Vagina (tissue), 2 donors: ENCODE measurements around the gene CTNNA3. TPM values are rescaled to one million over a fixed set of nuclear protein-coding genes. Genes with fewer than 3 reads are reported as not detected.

Experiments used
- DNase-seq, 2 donors: peaks; one replicate each; pipeline ENCODE4 v3.0.0-alpha.2; 2017; ENCODE audit errors: extremely low spot score in 2 of 2
- H3K27ac ChIP-seq: fragments of 200-600 bp; sonication (generic); one replicate; pipeline ENCODE4 v1.5.1; 2019
- H3K27me3 ChIP-seq: fragments of 200-600 bp; sonication (generic); one replicate; pipeline ENCODE4 v1.5.1; 2019
- H3K36me3 ChIP-seq, 2 donors: fragments of 200-600 bp; sonication (generic); one replicate each; pipeline ENCODE4 v1.5.1; 2017 to 2019
- H3K4me1 ChIP-seq: fragments of 200-600 bp; sonication (generic); one replicate; pipeline ENCODE4 v1.5.1; 2019
- H3K4me3 ChIP-seq, 2 donors: fragments of 200-600 bp; sonication (generic); 1 replicate in 1 of 2; 2 replicates in 1 of 2; pipeline ENCODE4 v1.5.1; 2016 to 2019
- H3K9me3 ChIP-seq: fragments of 200-600 bp; sonication (generic); one replicate; pipeline ENCODE4 v1.5.1; 2019
- POLR2A ChIP-seq, 2 donors: fragments of 450-650 bp; IDR thresholded peaks; one replicate each; pipeline ENCODE4 v1.6.1; 2017; ENCODE audit warnings: antibody characterized with exemption in 2 of 2, mild to moderate bottlenecking in 2 of 2, moderate library complexity in 2 of 2
- POLR2AphosphoS5 ChIP-seq, 2 donors: sonication (generic); formaldehyde crosslinking; IDR thresholded peaks; one replicate each; pipeline ENCODE4 v1.9.0; 2017; ENCODE audit warnings: antibody characterized with exemption in 2 of 2, mild to moderate bottlenecking in 2 of 2, low read depth in 1 of 2; ENCODE audit not compliant: insufficient read depth in 1 of 2
- intact Hi-C: fragments of 100-400 bp; cut with DNase I; formaldehyde crosslinking; loops from one replicate; pipeline ENCODE4 v1.15.1; 2023
- total RNA-seq: library from RNA; depleted of rRNA; stranded (reverse); fragments of >200 nt; gene quantifications from one replicate; pipeline ENCODE4 v1.2.3, GENCODE V29; 2016
- TF ChIP-seq, protein P1 (sequence below), 3 experiments: fragments of 450-650 bp in 2 of 3; fragments of 200-600 bp in 1 of 3; sonication (generic) in 1 of 3; IDR thresholded peaks; one replicate each; pipeline ENCODE4 v1.5.1; 2017 to 2019; ENCODE audit warnings: antibody characterized with exemption in 3 of 3, mild to moderate bottlenecking in 2 of 3, moderate library complexity in 2 of 3

CTNNA3 gene
- total RNA-seq, 1 donor from 2014 or later: 0.98 TPM

DNA sequence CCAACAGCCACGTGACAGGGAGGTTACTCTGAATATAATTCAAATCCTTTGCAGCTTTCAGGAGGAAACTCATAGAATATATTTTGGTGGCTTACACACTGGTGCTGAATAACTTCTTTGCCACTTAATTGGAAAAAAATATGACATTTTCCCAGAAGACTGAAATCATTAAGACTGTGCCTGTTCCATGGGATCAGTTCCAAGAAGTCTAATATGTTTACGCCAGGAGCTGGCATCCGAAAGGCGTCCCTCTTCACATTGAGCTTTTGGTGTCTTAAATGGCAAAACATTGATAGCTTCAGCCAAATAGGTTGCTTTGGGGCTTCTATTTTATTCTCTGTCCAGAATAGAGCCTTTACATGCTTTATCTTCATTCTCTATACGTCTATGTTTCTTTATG, 1687.8 kb downstream of the CTNNA3 start:
- no peaks in the 10 kb centered on the region for H3K27me3 ChIP-seq
- no peaks in the 10 kb centered on the region for H3K9me3 ChIP-seq
- no peak for DNase-seq
- no peak for TF ChIP-seq POLR2A (IDR thresholded peaks at IDR 0.05)
- TF ChIP-seq, protein P1, sequence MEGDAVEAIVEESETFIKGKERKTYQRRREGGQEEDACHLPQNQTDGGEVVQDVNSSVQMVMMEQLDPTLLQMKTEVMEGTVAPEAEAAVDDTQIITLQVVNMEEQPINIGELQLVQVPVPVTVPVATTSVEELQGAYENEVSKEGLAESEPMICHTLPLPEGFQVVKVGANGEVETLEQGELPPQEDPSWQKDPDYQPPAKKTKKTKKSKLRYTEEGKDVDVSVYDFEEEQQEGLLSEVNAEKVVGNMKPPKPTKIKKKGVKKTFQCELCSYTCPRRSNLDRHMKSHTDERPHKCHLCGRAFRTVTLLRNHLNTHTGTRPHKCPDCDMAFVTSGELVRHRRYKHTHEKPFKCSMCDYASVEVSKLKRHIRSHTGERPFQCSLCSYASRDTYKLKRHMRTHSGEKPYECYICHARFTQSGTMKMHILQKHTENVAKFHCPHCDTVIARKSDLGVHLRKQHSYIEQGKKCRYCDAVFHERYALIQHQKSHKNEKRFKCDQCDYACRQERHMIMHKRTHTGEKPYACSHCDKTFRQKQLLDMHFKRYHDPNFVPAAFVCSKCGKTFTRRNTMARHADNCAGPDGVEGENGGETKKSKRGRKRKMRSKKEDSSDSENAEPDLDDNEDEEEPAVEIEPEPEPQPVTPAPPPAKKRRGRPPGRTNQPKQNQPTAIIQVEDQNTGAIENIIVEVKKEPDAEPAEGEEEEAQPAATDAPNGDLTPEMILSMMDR (IDR thresholded peaks at IDR 0.05): no peak
- TF ChIP-seq POLR2AphosphoS5 (IDR thresholded peaks at IDR 0.05; ENCODE audit: insufficient read depth in 1 of 2, low read depth in 1 of 2): no peak
- H3K4me3 ChIP-seq: no peak overlapping the region
- no peaks in the 10 kb centered on the region for H3K4me1 ChIP-seq
- H3K36me3 ChIP-seq: no peaks in the 10 kb centered on the region
- intact Hi-C loops: no loop called here
- H3K27ac ChIP-seq: no peak overlapping the region

DNA sequence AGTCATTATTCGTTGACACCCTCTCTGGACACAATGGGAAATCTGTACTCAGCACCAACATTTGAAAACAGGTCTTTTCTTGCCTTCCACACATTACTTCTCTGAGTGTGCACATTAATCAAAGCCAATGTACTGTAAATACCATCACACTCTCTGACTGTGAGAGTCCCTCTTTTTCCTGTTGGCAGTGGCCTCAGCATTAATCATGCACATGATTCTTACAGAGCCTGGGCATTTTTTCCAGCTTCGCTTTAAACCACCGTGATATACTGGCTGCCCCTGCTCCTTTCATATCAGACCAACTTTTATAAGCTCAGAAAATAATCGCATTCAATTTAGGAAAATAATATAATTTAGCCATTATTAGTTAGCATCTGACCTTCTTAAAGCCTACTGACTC, 1689.6 kb downstream of the CTNNA3 start:
- TF ChIP-seq POLR2A (IDR thresholded peaks at IDR 0.05) (no peak), POLR2AphosphoS5 (IDR thresholded peaks at IDR 0.05; ENCODE audit: insufficient read depth in 1 of 2, low read depth in 1 of 2) (no peak)
- TF ChIP-seq, protein P1 (IDR thresholded peaks at IDR 0.05): no peak
- no peak for DNase-seq
- H3K4me1 ChIP-seq: no peaks in the 10 kb centered on the region
- intact Hi-C loops: no loop called here
- no peak overlapping the region for H3K4me3 ChIP-seq
- no peak overlapping the region for H3K27ac ChIP-seq
- H3K27me3 ChIP-seq: no peaks in the 10 kb centered on the region
- no peaks in the 10 kb centered on the region for H3K9me3 ChIP-seq
- no peaks in the 10 kb centered on the region for H3K36me3 ChIP-seq

DNA sequence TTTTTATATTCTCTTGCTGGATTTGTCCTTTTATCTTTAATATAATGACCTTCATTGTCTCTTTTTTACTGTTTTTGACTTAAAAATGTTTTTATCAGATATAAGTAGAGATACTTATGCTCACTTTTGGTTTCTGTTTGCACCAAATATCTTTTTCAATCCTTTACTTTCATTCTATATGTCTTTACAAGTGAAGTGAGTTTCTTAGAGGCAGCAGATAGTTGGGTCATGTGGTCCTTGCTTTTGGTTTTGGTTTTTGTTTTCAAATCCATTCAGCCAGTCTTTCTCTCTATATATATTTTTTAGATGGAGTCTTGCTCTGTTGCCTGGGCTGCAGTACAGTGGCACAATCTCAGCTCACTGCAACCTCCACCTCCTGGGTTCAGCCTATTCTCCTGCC, 1702.5 kb downstream of the CTNNA3 start:
- no peak for TF ChIP-seq POLR2AphosphoS5 (IDR thresholded peaks at IDR 0.05; ENCODE audit: insufficient read depth in 1 of 2, low read depth in 1 of 2)
- TF ChIP-seq, protein P1 (IDR thresholded peaks at IDR 0.05): no peak
- no peak for TF ChIP-seq POLR2A (IDR thresholded peaks at IDR 0.05)
- Histone ChIP-seq H3K27me3 (no peaks in the 10 kb centered on the region), H3K9me3 (no peaks in the 10 kb centered on the region), H3K4me3 (no peak overlapping the region), H3K36me3 (no peaks in the 10 kb centered on the region), H3K4me1 (no peaks in the 10 kb centered on the region), H3K27ac (no peak overlapping the region)
- intact Hi-C loops: no loop called here
- no peak for DNase-seq

DNA sequence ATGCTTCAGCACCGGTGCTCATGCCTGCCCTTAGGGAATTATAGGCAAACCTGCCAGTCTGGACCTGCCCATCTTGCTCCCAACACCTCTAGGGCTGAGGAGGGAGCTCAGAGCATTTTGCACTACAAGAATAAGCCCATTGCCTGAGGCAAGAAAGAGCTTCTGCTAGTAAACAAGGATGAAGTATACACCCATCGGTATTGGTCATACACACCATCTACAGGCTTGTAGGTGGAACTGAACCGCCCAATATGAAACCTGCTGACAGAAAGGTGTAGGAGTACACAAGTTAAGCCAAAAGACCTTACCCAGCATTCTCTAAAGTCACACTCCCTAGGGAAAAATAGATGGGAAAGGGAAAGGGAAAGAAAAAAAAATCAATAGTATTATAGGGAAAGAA, 1727.1 kb downstream of the CTNNA3 start:
- no peak for TF ChIP-seq POLR2A (IDR thresholded peaks at IDR 0.05)
- TF ChIP-seq POLR2AphosphoS5 (IDR thresholded peaks at IDR 0.05; ENCODE audit: insufficient read depth in 1 of 2, low read depth in 1 of 2): no peak
- TF ChIP-seq, protein P1 (IDR thresholded peaks at IDR 0.05): no peak

DNA sequence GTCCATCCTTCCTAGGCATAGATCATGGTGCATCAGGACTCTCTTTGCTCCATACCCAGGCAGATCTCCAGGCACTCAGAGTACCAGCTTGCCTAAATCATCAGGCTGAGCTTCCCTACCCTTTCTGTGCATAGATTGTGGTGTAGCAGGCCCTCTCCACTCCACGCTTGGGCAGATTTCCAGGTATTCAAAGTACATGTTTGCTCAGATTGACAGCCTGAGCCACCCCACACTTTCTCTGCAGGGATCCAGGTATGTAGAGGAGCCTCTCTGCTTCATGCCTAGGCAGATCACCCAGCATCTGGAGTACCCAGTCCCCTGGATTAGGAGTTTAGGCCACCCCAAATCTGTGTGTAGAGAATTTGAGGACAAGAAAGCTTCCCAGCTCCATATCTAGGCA, 1727.6 kb downstream of the CTNNA3 start:
- H3K4me3 ChIP-seq: no peak overlapping the region

More for the DNA sequence above, 1727.1 kb downstream of the CTNNA3 start:
- no peak overlapping the region for H3K27ac ChIP-seq
- H3K36me3 ChIP-seq: no peaks in the 10 kb centered on the region
- intact Hi-C loops: no loop called here
- DNase-seq: no peak
- H3K4me1 ChIP-seq: no peaks in the 10 kb centered on the region
- H3K9me3 ChIP-seq: no peaks in the 10 kb centered on the region
- H3K27me3 ChIP-seq: no peaks in the 10 kb centered on the region
- no peak overlapping the region for H3K4me3 ChIP-seq

More for the DNA sequence above, 1727.6 kb downstream of the CTNNA3 start:
- DNase-seq: no peak
- Histone ChIP-seq H3K27me3 (no peaks in the 10 kb centered on the region), H3K9me3 (no peaks in the 10 kb centered on the region), H3K4me1 (no peaks in the 10 kb centered on the region), H3K27ac (no peak overlapping the region), H3K36me3 (no peaks in the 10 kb centered on the region)
- intact Hi-C loops: no loop called here
- TF ChIP-seq POLR2AphosphoS5 (IDR thresholded peaks at IDR 0.05; ENCODE audit: insufficient read depth in 1 of 2, low read depth in 1 of 2) (no peak), POLR2A (IDR thresholded peaks at IDR 0.05) (no peak)
- TF ChIP-seq, protein P1 (IDR thresholded peaks at IDR 0.05): no peak
